ENCODE results near the gene PPP2R3C.

- no peak for TF ChIP-seq EZH2 (IDR thresholded peaks at IDR 0.05; ENCODE audit: insufficient read depth, poor library complexity, severe bottlenecking)
- no peak for TF ChIP-seq EZH2phosphoT487 (IDR thresholded peaks at IDR 0.05; ENCODE audit: insufficient read depth, low read depth)
Measured at GRCh38 chr14:35072226-35072625, 49.6 kb downstream of the PPP2R3C start.
